DND-41 (cell line): ENCODE data around the gene GPR68.

ENCODE experiments used
- ATAC-seq: fragments of 200-7000 bp; cut with Tn5 transposase; 3 replicates; pipeline ENCODE4 v1.9.1; 2021; ENCODE audit warnings: low read depth; ENCODE audit not compliant: insufficient read depth
- DNase-seq: peaks from one replicate; pipeline ENCODE4 v3.0.0-alpha.2; 2020
- H2AFZ ChIP-seq: 2 replicates; pipeline ENCODE4 v1.6.0; 2012; ENCODE audit warnings: low read depth, low read length
- H3K27ac ChIP-seq: 2 replicates; pipeline ENCODE4 v1.5.1; 2012; ENCODE audit warnings: low read length, inconsistent platforms
- H3K27me3 ChIP-seq: fragments of 200-600 bp; sonication (generic); 2 replicates; pipeline ENCODE4 v1.6.0; 2012; ENCODE audit warnings: low read length, mild to moderate bottlenecking, inconsistent platforms; ENCODE audit not compliant: insufficient read depth, poor library complexity
- H3K36me3 ChIP-seq: 2 replicates; pipeline ENCODE4 v1.5.1; 2012; ENCODE audit warnings: low read length, inconsistent platforms; ENCODE audit not compliant: insufficient read depth
- H3K4me1 ChIP-seq: 2 replicates; pipeline ENCODE4 v1.5.1; 2012; ENCODE audit warnings: mild to moderate bottlenecking, low read length; ENCODE audit not compliant: insufficient read depth
- H3K4me2 ChIP-seq: 2 replicates; pipeline ENCODE4 v1.6.0; 2012; ENCODE audit warnings: mild to moderate bottlenecking, moderate library complexity, low read length, inconsistent platforms; ENCODE audit not compliant: insufficient read depth
- H3K4me3 ChIP-seq, 2 experiments: fragments of 200-600 bp in 1 of 2; shearing (Covaris generic) in 1 of 2; 2 replicates each; pipeline ENCODE4 v1.5.1; 2012 to 2016; ENCODE audit warnings: inconsistent platforms in 2 of 2, low read length in 2 of 2, mild to moderate bottlenecking in 2 of 2, low read depth in 1 of 2, moderate library complexity in 1 of 2
- H3K79me2 ChIP-seq: 2 replicates; pipeline ENCODE4 v1.6.0; 2012; ENCODE audit warnings: low read length, inconsistent platforms; ENCODE audit not compliant: insufficient read depth
- H3K9ac ChIP-seq: 2 replicates; pipeline ENCODE4 v1.6.0; 2012; ENCODE audit warnings: low read depth, mild to moderate bottlenecking, inconsistent platforms, low read length, moderate library complexity
- H3K9me3 ChIP-seq: 2 replicates; pipeline ENCODE4 v1.5.1; 2012; ENCODE audit warnings: low read length, moderate library complexity, mild to moderate bottlenecking, inconsistent platforms; ENCODE audit not compliant: insufficient read depth, severe bottlenecking
- H4K20me1 ChIP-seq: 2 replicates; pipeline ENCODE4 v1.6.0; 2012; ENCODE audit warnings: low read length; ENCODE audit not compliant: insufficient read depth
- EZH2 ChIP-seq: IDR thresholded peaks from 3 replicates; pipeline ENCODE4 v1.6.1; 2012; ENCODE audit warnings: borderline replicate concordance, low read depth, mild to moderate bottlenecking, moderate library complexity, low read length, inconsistent platforms; ENCODE audit not compliant: severe bottlenecking
- TF ChIP-seq, protein P1 (sequence below): IDR thresholded peaks from 2 replicates; pipeline ENCODE4 v1.5.1; 2012; ENCODE audit warnings: borderline replicate concordance, low read length, moderate library complexity, mild to moderate bottlenecking; ENCODE audit not compliant: poor library complexity, severe bottlenecking; ENCODE audit errors: extremely low read depth

The GPR68 gene

DNA sequence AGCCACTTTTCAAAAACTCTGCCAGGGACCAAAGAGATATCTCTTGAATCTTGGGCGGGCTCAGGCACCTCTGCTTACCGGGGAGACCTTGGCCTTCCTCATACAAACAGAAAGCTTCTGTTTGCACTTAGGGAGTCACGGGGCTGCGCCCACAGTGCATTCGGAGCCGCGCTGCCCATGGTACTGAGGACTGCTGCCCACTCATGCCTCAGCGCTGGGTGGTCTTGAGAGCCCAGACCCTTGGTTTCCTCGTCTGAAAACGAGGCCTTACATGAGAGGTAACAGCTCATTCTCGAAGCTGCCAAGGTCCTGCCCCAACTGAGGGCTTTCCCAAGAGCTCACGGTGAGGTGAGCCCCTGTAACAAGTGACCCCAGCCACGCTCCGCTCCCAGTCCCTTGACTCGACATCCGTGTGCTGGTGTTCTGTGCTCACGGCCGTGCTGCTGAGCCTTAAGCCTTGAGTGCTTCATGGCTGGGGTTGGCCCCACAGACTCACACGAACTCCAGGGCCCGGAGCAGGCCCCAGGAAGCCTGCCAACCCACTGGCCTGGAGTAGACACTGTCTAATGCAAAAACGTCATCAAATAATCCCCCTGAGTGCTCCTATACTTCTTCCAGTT lies 47.4 kb upstream of the GPR68 start:
- DNase-seq (no peak), ATAC-seq (no peak)
- no peak overlapping the region for H3K27ac ChIP-seq
- H3K4me3 ChIP-seq = no peak overlapping the region
- no peak for TF ChIP-seq EZH2
- TF ChIP-seq, protein P1, sequence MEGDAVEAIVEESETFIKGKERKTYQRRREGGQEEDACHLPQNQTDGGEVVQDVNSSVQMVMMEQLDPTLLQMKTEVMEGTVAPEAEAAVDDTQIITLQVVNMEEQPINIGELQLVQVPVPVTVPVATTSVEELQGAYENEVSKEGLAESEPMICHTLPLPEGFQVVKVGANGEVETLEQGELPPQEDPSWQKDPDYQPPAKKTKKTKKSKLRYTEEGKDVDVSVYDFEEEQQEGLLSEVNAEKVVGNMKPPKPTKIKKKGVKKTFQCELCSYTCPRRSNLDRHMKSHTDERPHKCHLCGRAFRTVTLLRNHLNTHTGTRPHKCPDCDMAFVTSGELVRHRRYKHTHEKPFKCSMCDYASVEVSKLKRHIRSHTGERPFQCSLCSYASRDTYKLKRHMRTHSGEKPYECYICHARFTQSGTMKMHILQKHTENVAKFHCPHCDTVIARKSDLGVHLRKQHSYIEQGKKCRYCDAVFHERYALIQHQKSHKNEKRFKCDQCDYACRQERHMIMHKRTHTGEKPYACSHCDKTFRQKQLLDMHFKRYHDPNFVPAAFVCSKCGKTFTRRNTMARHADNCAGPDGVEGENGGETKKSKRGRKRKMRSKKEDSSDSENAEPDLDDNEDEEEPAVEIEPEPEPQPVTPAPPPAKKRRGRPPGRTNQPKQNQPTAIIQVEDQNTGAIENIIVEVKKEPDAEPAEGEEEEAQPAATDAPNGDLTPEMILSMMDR = no peak
- no peak overlapping the region for H3K9ac ChIP-seq
- no peaks in the 10 kb centered on the region for H3K79me2 ChIP-seq
- H3K4me1 ChIP-seq = no peaks in the 10 kb centered on the region
- H4K20me1 ChIP-seq = peaks cover 14% of the 10 kb centered on the region
- H3K9me3 ChIP-seq = no peaks in the 10 kb centered on the region
- no peak overlapping the region for H3K4me2 ChIP-seq
- no peak overlapping the region for H2AFZ ChIP-seq
- peaks cover 97% of the 10 kb centered on the region for H3K36me3 ChIP-seq
- H3K27me3 ChIP-seq = no peaks in the 10 kb centered on the region

DNA sequence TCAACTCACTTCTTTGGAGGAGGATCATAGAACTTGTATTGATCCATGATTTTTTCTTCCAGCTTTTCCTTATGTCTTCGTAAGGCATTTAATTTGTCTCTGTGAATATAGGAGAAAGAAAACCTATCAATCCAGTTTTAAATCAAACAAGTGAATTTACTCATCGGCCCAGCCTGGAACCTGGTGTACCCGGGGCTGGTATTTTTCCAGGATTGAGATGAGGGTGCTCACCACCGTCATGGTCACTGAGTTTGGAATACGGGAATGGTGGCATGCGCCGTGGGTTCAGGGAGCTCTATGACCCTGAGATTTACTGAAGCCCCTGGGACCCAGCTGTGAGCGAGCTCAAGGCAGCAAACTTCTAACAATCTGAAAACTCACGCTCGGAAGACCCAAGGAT lies 46.5 kb upstream of the GPR68 start:
- DNase-seq (no peak), ATAC-seq (no peak)
- Histone ChIP-seq H3K4me3 (no peak overlapping the region), H3K36me3 (peaks cover 95% of the 10 kb centered on the region), H3K9ac (no peak overlapping the region), H3K4me2 (no peak overlapping the region), H2AFZ (no peak overlapping the region), H3K27ac (no peak overlapping the region), H3K4me1 (no peaks in the 10 kb centered on the region), H3K9me3 (no peaks in the 10 kb centered on the region), H3K27me3 (no peaks in the 10 kb centered on the region), H4K20me1 (peaks cover 10% of the 10 kb centered on the region), H3K79me2 (no peaks in the 10 kb centered on the region)
- TF ChIP-seq EZH2 = no peak
- TF ChIP-seq, protein P1 = no peak

DNA sequence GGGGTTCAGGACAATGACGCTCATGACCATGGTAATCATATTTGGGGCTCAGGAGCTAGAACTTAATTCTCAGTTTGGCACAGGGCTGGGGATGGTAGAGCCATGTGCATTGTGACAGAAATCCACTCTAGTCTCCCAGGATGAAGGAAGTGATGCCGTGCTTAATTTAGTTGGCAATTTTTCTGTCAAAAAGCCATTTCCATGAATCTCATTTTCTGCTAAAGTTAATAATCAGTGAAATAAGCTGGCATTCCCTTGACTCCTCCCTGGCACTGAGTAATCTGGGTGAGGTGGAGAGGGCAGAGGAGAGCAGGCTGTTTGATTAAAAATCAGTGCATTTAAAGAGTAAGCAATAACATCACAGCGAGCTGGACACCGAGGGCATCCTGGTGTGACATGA lies 45.0 kb upstream of the GPR68 start:
- Histone ChIP-seq H3K4me2 (no peak overlapping the region), H2AFZ (no peak overlapping the region), H4K20me1 (peaks cover 7% of the 10 kb centered on the region), H3K27me3 (no peaks in the 10 kb centered on the region), H3K27ac (no peak overlapping the region), H3K9ac (no peak overlapping the region), H3K4me1 (0 out of 2 replicates have a peak, but pooled peaks cover under 1% of the 10 kb centered on the region), H3K79me2 (no peaks in the 10 kb centered on the region), H3K9me3 (no peaks in the 10 kb centered on the region), H3K4me3 (no peak overlapping the region), H3K36me3 (peaks cover 97% of the 10 kb centered on the region)
- ATAC-seq = no peak
- TF ChIP-seq, protein P1 = no peak
- no peak for TF ChIP-seq EZH2
- no peak for DNase-seq

DNA sequence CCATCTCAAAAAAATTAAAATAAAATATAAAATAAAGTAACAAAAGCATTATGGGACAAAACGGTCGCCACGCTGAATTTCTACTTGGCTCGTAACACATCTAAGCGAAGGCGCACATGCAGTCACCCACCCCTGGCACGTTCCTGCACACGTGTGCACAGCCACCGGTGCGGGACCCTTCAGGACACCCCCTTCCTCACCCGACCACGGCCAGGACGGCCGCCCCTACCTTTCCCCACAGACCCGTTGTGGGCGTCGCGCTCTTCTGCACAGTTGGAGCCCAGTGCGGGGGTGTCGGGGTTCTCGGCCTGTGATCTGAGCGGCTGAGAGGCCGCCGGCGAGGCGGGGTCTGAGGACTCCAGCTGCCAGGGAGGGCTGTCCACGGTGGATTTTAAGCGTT lies 44.4 kb upstream of the GPR68 start:
- TF ChIP-seq EZH2 = no peak
- TF ChIP-seq, protein P1 = no peak
- Histone ChIP-seq H3K27me3 (no peaks in the 10 kb centered on the region), H3K9ac (no peak overlapping the region), H3K4me1 (0 out of 2 replicates have a peak, but pooled peaks cover 4% of the 10 kb centered on the region), H4K20me1 (peaks cover 7% of the 10 kb centered on the region), H2AFZ (no peak overlapping the region), H3K4me2 (no peak overlapping the region), H3K79me2 (no peaks in the 10 kb centered on the region), H3K4me3 (no peak overlapping the region), H3K9me3 (no peaks in the 10 kb centered on the region), H3K36me3 (peaks cover 97% of the 10 kb centered on the region), H3K27ac (no peak overlapping the region)
- no peak for DNase-seq
- no peak for ATAC-seq
